Left lung (tissue), 10 donors: ENCODE data around the gene ASIC1. TPM values are rescaled to one million over a fixed set of nuclear protein-coding genes. Genes with fewer than 3 reads are reported as not detected.

Experiments used
- ATAC-seq: fragments of 200-7000 bp; cut with Tn5 transposase; one replicate; pipeline ENCODE4 v1.9.1; 2020; ENCODE audit warnings: moderate library complexity
- DNase-seq, 4 donors: peaks; one replicate each; pipeline ENCODE4 v3.0.0-alpha.2; 2013 to 2020
- H3K27ac ChIP-seq, 2 donors: fragments of 200-600 bp; sonication (generic) in 1 of 2; one replicate each; pipeline versions ENCODE4 v1.5.0 to v1.8.0; 2020 to 2021
- H3K27me3 ChIP-seq, 2 donors: fragments of 200-600 bp; sonication (generic) in 1 of 2; one replicate each; pipeline versions ENCODE4 v1.5.0 to v1.8.0; 2020 to 2021
- H3K36me3 ChIP-seq, 2 donors: fragments of 200-600 bp; sonication (generic) in 1 of 2; one replicate each; pipeline versions ENCODE4 v1.5.0 to v1.8.0; 2020 to 2021
- H3K4me1 ChIP-seq, 2 donors: fragments of 200-600 bp; one replicate each; pipeline ENCODE4 v1.8.0; 2021
- H3K4me3 ChIP-seq, 2 donors: fragments of 200-600 bp; sonication (generic) in 1 of 2; one replicate each; pipeline versions ENCODE4 v1.5.0 to v1.8.0; 2020 to 2021; ENCODE audit warnings: mild to moderate bottlenecking in 1 of 2
- H3K9me3 ChIP-seq, 2 donors: fragments of 200-600 bp; sonication (generic) in 1 of 2; one replicate each; pipeline versions ENCODE4 v1.5.0 to v1.8.0; 2020 to 2021
- intact Hi-C, 2 donors: fragments of 100-400 bp; cut with DNase I; formaldehyde crosslinking; loops; one replicate each; pipeline versions ENCODE4 v1.11.2 to v1.14.2; 2022
- polyA plus RNA-seq, 6 donors: library from polyadenylated mRNA; unstranded; fragments of 120-200 nt; gene quantifications; one replicate each; pipeline ENCODE4 v1.2.1, GENCODE V29; 2013; ENCODE audit not compliant: insufficient read length in 6 of 6
- total RNA-seq, 2 donors: library from RNA; stranded (reverse); fragmentation: NEBNext Ultra II Directional; extraction: Animal tissue kit (Norgen Biotek cat#: 25700); gene quantifications; one replicate each; pipeline ENCODE4 v1.2.1, GENCODE V29; 2021
- TF ChIP-seq, protein P1 (sequence below), 2 donors: fragments of 200-600 bp; sonication (generic) in 1 of 2; IDR thresholded peaks; one replicate each; pipeline versions ENCODE4 v1.5.0 to v1.8.0; 2021; ENCODE audit warnings: antibody characterized with exemption in 2 of 2
- donor health status: DM: no; HTN: yes; CAD: no.
- donor health status: DM: no; HTN: no; CAD: no.

ASIC1 gene
- total and polyA plus RNA-seq, 8 donors: 2.1 to 15.4 (median 8.7) TPM

DNA sequence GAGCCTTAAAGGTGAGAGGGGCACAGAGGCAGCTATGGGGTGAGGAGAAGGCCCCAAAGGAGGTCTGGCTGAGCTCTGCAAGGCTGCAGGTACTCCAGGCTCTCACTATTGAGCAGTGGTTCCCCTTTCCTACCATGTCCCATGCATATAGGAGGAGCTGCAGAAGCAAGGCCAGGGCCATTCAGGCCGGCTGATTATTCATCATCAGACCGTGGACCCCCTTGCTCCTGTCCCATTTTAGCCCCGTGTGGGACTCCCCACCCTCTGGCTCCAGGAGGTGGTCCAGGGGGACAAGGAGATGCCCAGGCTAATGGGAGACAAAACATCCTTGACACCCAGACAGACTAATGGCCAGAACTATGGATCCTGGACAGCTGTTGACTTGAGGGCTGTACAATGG is 49.5 kb downstream of the ASIC1 start:
- peaks cover 26 to 29% of the 10 kb centered on the region in 2 donors for H3K4me1 ChIP-seq
- TF ChIP-seq, protein P1, sequence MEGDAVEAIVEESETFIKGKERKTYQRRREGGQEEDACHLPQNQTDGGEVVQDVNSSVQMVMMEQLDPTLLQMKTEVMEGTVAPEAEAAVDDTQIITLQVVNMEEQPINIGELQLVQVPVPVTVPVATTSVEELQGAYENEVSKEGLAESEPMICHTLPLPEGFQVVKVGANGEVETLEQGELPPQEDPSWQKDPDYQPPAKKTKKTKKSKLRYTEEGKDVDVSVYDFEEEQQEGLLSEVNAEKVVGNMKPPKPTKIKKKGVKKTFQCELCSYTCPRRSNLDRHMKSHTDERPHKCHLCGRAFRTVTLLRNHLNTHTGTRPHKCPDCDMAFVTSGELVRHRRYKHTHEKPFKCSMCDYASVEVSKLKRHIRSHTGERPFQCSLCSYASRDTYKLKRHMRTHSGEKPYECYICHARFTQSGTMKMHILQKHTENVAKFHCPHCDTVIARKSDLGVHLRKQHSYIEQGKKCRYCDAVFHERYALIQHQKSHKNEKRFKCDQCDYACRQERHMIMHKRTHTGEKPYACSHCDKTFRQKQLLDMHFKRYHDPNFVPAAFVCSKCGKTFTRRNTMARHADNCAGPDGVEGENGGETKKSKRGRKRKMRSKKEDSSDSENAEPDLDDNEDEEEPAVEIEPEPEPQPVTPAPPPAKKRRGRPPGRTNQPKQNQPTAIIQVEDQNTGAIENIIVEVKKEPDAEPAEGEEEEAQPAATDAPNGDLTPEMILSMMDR (IDR thresholded peaks at IDR 0.05): no peak
- ATAC-seq (no peak), DNase-seq (no peak)
- H3K27ac ChIP-seq: no peak overlapping the region
- H3K36me3 ChIP-seq: no peaks in the 10 kb centered on the region
- no peak overlapping the region for H3K4me3 ChIP-seq
- intact Hi-C loops: no loop called here
- H3K27me3 ChIP-seq: no peaks in the 10 kb centered on the region
- H3K9me3 ChIP-seq: no peaks in the 10 kb centered on the region

DNA sequence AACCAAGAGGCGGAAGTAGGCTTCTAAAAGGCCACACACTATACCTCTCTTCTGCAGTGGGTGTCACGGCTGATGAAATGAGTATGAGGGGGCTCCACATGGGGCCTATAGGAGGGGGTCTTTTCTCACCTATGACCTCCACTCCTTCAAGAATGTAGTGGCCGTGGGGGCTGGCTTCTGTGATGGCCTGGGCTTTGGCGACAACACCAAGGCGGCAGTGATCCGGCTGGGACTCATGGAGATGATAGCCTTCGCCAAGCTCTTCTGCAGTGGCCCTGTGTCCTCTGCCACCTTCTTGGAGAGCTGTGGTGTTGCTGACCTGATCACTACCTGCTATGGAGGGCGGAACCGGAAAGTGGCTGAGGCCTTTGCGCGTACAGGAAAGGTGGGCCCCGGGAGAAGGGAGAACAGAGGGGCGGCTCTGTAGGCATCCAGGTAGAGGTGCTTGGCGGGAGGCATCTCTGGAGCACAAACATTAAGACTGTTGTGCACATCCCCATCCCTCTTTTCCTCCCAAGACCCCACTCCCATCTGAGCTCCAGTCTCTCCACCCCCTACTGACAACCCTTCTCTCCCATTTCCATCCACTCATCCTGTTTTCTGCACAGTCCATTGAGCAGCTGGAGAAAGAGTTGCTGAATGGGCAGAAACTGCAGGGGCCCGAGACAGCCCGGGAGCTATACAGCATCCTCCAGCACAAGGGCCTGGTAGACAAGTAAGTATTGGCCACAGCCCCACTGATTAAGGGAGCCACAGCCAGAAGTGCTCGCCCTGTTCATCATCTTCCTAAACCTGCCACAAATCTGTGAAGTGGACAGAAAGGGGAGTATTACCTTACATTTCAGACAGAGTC is 50.2 kb downstream of the ASIC1 start:
- Histone ChIP-seq H3K4me1 (peaks cover 26 to 29% of the 10 kb centered on the region in 2 donors), H3K4me3 (no peak overlapping the region), H3K27ac (no peak overlapping the region), H3K9me3 (no peaks in the 10 kb centered on the region), H3K27me3 (no peaks in the 10 kb centered on the region), H3K36me3 (no peaks in the 10 kb centered on the region)
- DNase-seq: no peak
- intact Hi-C loops: no loop called here
- no peak for ATAC-seq
- TF ChIP-seq, protein P1 (IDR thresholded peaks at IDR 0.05): no peak

DNA sequence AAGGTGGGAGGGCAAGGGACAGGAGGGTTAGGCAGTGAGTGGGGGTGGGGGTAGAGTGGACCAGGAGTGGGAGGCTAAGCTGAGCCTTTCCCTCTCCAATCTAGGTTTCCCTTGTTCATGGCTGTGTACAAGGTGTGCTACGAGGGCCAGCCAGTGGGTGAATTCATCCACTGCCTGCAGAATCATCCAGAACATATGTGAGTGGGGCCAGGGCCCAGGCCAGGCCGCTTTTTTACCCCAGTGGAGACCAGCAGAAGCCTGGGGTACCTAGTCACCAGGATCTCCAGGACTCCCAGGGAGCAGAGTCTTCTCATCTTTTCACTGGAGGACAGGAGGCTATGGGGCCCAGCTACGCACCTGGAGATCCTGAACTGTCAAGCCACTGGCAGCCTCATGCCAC is 51.9 kb downstream of the ASIC1 start:
- TF ChIP-seq, protein P1 (IDR thresholded peaks at IDR 0.05): no peak
- DNase-seq (no peak), ATAC-seq (no peak)
- no peaks in the 10 kb centered on the region for H3K36me3 ChIP-seq
- H3K27ac ChIP-seq: peak overlapping the region in 1 of 2 donors; percentile 98
- H3K4me1 ChIP-seq: peaks cover 20 to 40% of the 10 kb centered on the region in 2 donors
- intact Hi-C loops: no loop called here
- H3K9me3 ChIP-seq: no peaks in the 10 kb centered on the region
- no peak overlapping the region for H3K4me3 ChIP-seq
- no peaks in the 10 kb centered on the region for H3K27me3 ChIP-seq

DNA sequence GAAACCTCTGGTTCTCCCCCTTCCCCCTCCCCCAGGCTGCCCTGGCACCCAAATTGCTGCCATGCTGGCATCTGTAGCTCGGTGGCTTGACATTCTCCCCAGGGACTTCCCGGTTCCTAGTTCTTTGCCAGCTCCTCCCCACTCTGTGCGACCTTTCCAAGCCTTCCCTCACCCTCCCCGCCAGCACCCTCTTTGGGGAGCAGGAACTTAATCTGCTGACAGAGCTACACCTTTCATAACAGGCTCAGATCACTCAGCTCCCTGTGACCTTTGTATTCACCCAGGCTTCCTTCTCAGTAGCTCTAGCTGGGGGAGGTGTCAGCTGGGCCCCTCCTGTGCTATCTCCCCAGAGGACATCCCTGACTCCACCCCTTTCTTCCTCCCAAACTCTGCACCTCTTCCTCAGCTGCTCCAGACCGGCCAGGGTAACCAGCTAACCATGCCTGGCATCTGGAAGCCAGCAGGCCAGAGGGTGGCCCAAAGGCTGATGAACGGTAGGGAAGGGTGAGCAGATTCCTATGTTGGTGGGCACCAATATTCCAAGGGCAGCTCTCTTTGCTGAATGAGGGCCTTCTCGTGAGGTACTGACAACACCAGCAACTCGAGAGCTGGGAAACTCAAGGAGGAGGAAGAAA is 52.8 kb downstream of the ASIC1 start:
- no peaks in the 10 kb centered on the region for H3K36me3 ChIP-seq
- ATAC-seq: peak; percentile 2
- no peaks in the 10 kb centered on the region for H3K9me3 ChIP-seq
- TF ChIP-seq, protein P1 (IDR thresholded peaks at IDR 0.05): no peak
- intact Hi-C loops: no loop called here
- H3K27ac ChIP-seq: peak overlapping the region; percentile 89 to 98
- no peak overlapping the region for H3K4me3 ChIP-seq
- DNase-seq: peak in 1 of 4 donors; percentile 64
- H3K27me3 ChIP-seq: no peaks in the 10 kb centered on the region
- peaks cover 22 to 41% of the 10 kb centered on the region in 2 donors for H3K4me1 ChIP-seq

DNA sequence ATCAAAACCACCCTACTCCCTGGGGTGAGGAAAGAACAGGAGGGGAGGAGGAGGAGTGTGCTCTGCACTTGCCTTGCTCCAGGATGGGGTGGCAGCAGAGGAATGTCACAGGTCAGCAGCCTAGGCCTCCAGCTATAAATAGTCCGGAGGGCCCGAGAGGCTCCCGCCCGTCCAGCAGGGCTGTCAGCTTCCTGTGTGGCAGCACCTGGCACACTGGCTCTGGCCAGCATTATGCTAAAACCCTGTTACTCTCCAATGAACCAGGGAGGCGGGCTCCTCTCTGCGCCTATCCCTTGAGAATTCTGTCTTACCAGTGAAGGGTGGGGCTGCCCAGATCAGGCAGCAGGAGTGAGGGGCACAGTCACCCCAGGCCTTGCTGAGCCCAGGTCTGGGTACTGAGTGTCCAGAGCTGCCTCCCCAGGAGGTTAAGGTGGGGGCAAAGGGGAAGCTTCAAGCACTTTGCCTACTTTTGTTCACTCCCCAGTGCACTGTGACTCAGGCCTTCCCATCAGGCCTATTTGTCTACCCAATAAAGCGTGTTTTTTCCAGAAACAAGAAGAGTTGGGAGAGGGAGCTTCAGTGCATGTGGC is 53.5 kb downstream of the ASIC1 start:
- DNase-seq: peak in 2 of 4 donors; percentile 81 to 82
- Histone ChIP-seq H3K27me3 (no peaks in the 10 kb centered on the region), H3K4me3 (peak overlapping the region in 1 of 2 donors; percentile 94), H3K9me3 (no peaks in the 10 kb centered on the region), H3K27ac (peak overlapping the region; percentile 89 to 98), H3K4me1 (peaks cover 22 to 40% of the 10 kb centered on the region in 2 donors), H3K36me3 (peaks cover 0 to 6% of the 10 kb centered on the region in 2 donors)
- intact Hi-C loops: no loop called here
- ATAC-seq: peak; percentile 49
- TF ChIP-seq, protein P1 (IDR thresholded peaks at IDR 0.05): no peak
